Mesodermal cell (in vitro differentiated cells): ENCODE data around the gene PISD.
"Not testable (repeated sequence)": the region's sequence is repeated elsewhere in the genome, so short reads cannot be mapped to it uniquely, and the experiment has no call there.

Experiments used
- H3K27ac ChIP-seq: 2 replicates; pipeline ENCODE4 v1.7.0; 2013; ENCODE audit warnings: mild to moderate bottlenecking, low read depth, low read length, moderate library complexity; ENCODE audit not compliant: severe bottlenecking
- H3K36me3 ChIP-seq: 2 replicates; pipeline ENCODE4 v1.7.1; 2013; ENCODE audit warnings: mild to moderate bottlenecking, low read length, moderate library complexity; ENCODE audit not compliant: control insufficient read depth, insufficient read depth
- H3K4me1 ChIP-seq: one replicate; pipeline ENCODE4 v1.7.1; 2013; ENCODE audit warnings: mild to moderate bottlenecking, low read length; ENCODE audit not compliant: insufficient read depth, control insufficient read depth, poor library complexity, severe bottlenecking
- H3K4me3 ChIP-seq: 2 replicates; pipeline ENCODE4 v1.7.0; 2013; ENCODE audit warnings: low read length, control low read depth, mild to moderate bottlenecking; ENCODE audit not compliant: insufficient read depth, poor library complexity, severe bottlenecking; ENCODE audit errors: extremely low read depth
- H3K9me3 ChIP-seq: 2 replicates; pipeline ENCODE4 v1.7.1; 2013; ENCODE audit warnings: mild to moderate bottlenecking, low read length, moderate library complexity; ENCODE audit not compliant: control insufficient read depth
- WGBS, 2 experiments: methylation state at CpG; one replicate each; pipeline ENCODE4 v1.1.5; 2013; ENCODE audit warnings: missing lambda C conversion rate in 2 of 2; ENCODE audit not compliant: insufficient coverage in 2 of 2; 5-methylcytosine and 5-hydroxymethylcytosine counted together

The PISD gene

GRCh38 chr22:31607696-31608095 lies 54.3 kb downstream of the PISD start:
- H3K36me3 ChIP-seq = peaks cover 17% of the 10 kb centered on the region
- H3K9me3 ChIP-seq = no peaks in the 10 kb centered on the region
- no peak overlapping the region for H3K4me3 ChIP-seq
- 90 to 92% methylated on average over 5 to 7 of the region's 7 CpGs for WGBS, 2 experiments
- no peak overlapping the region for H3K27ac ChIP-seq
- H3K4me1 ChIP-seq = peaks cover 8% of the 10 kb centered on the region

- H3K4me1 ChIP-seq = peaks cover 18% of the 10 kb centered on the region
- H3K27ac ChIP-seq = no peak overlapping the region
- H3K36me3 ChIP-seq = peaks cover 17% of the 10 kb centered on the region
- no peak overlapping the region for H3K4me3 ChIP-seq
- WGBS, 2 experiments = 95 to 97% methylated on average over 3 to 6 of the region's 9 CpGs
- H3K9me3 ChIP-seq = no peaks in the 10 kb centered on the region
Measured at GRCh38 chr22:31605851-31606585, 56.0 kb downstream of the PISD start.

GRCh38 chr22:31604746-31605705 lies 57.0 kb downstream of the PISD start:
- Histone ChIP-seq H3K4me1 (peaks cover 22% of the 10 kb centered on the region), H3K9me3 (no peaks in the 10 kb centered on the region), H3K27ac (no peak overlapping the region), H3K4me3 (no peak overlapping the region), H3K36me3 (peaks cover 17% of the 10 kb centered on the region)
- 92 to 93% methylated on average over 17 of the region's 17 CpGs for WGBS, 2 experiments

- H3K9me3 ChIP-seq = no peaks in the 10 kb centered on the region
- no peak overlapping the region for H3K27ac ChIP-seq
- H3K36me3 ChIP-seq = peaks cover 17% of the 10 kb centered on the region
- 95 to 97% methylated on average over 6 to 10 of the region's 14 CpGs for WGBS, 2 experiments
- H3K4me1 ChIP-seq = peaks cover 24% of the 10 kb centered on the region
- H3K4me3 ChIP-seq = no peak overlapping the region
Measured at GRCh38 chr22:31604137-31604705, 57.8 kb downstream of the PISD start.

- H3K9me3 ChIP-seq = no peaks in the 10 kb centered on the region
- peaks cover 24% of the 10 kb centered on the region for H3K4me1 ChIP-seq
- H3K4me3 ChIP-seq = no peak overlapping the region
- H3K36me3 ChIP-seq = peaks cover 17% of the 10 kb centered on the region
- 95 to 100% methylated on average over 3 to 5 of the region's 5 CpGs for WGBS, 2 experiments
- H3K27ac ChIP-seq = peak overlapping the region; percentile 98
Measured at GRCh38 chr22:31603574-31603973, 58.4 kb downstream of the PISD start.

- H3K4me3 ChIP-seq = no peak overlapping the region
- peak overlapping the region; percentile 98 for H3K27ac ChIP-seq
- H3K4me1 ChIP-seq = peaks cover 24% of the 10 kb centered on the region
- H3K9me3 ChIP-seq = no peaks in the 10 kb centered on the region
- 89 to 95% methylated on average over 10 of the region's 10 CpGs for WGBS, 2 experiments
- peaks cover 16% of the 10 kb centered on the region for H3K36me3 ChIP-seq
Measured at GRCh38 chr22:31603081-31603525, 58.9 kb downstream of the PISD start.

- 77 to 81% methylated on average over 11 of the region's 11 CpGs for WGBS, 2 experiments
- Histone ChIP-seq H3K4me1 (peaks cover 24% of the 10 kb centered on the region), H3K4me3 (no peak overlapping the region), H3K27ac (peak overlapping the region; percentile 98), H3K36me3 (peaks cover 11% of the 10 kb centered on the region), H3K9me3 (no peaks in the 10 kb centered on the region)
Measured at GRCh38 chr22:31602259-31602952, 59.6 kb downstream of the PISD start.

- H3K27ac ChIP-seq = no peak overlapping the region
- H3K4me1 ChIP-seq = peaks cover 3% of the 10 kb centered on the region
- WGBS, 2 experiments = 73 to 85% methylated on average over 1 of the region's 2 CpGs
- H3K9me3 ChIP-seq = no peaks in the 10 kb centered on the region
- peaks cover 5% of the 10 kb centered on the region for H3K36me3 ChIP-seq
- H3K4me3 ChIP-seq = no peak overlapping the region
Measured at GRCh38 chr22:31595271-31595670, 66.7 kb downstream of the PISD start.

GRCh38 chr22:31590161-31590560 lies 71.9 kb downstream of the PISD start:
- not testable (repeated sequence) for H3K4me3 ChIP-seq, H3K27ac ChIP-seq, H3K9me3 ChIP-seq
- H3K36me3 ChIP-seq = peaks cover 25% of the 10 kb centered on the region
- H3K4me1 ChIP-seq = peaks cover 12% of the 10 kb centered on the region
- no CpG with 5 or more reads among the region's 2 CpGs for WGBS, 2 experiments

- 92 to 95% methylated on average over 5 of the region's 6 CpGs for WGBS, 2 experiments
- Histone ChIP-seq H3K36me3 (peaks cover 24% of the 10 kb centered on the region), H3K27ac (no peak overlapping the region), H3K4me3 (no peak overlapping the region), H3K4me1 (peaks cover 17% of the 10 kb centered on the region), H3K9me3 (no peaks in the 10 kb centered on the region)
Measured at GRCh38 chr22:31588970-31589675, 72.9 kb downstream of the PISD start.
